ENCODE measurements around the gene PCED1A.

Gene PCED1A

DNA sequence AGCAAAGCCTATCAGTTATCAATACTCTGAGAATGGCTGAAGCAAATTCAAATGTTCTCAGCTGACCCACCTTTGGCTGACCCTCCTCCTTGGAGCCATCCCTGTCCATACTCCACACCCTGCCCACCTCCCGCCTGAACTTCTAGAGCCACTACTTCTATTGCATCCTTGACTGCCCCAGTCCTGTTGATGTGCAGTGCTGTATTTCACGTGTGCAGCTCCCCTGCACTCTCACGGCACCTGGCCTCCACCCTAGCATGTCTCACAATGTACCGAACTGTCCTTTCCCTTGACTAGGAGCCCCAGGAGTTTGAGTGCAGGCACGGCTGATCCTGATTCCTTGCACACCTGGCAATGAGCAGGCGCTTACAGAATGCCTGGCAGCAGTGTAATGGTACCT is 47.0 kb downstream of the PCED1A start:
- H3K4me3 ChIP-seq (ENCODE audit: control insufficient read depth in 1 of 7, extremely low read depth in 1 of 7, insufficient read depth in 4 of 7, low read depth in 2 of 7, low read length in 6 of 7) = no peak overlapping the region
- H3K9me3 ChIP-seq (ENCODE audit: control extremely low read depth in 1 of 5, control insufficient read depth in 4 of 5, insufficient read depth in 2 of 5, low read depth in 1 of 5, low read length in 4 of 5) = no peaks in the 10 kb centered on the region
- no peak for DNase-seq
- H3K27ac ChIP-seq (ENCODE audit: insufficient read depth in 1 of 2, low read depth in 1 of 2, low read length in 2 of 2, poor library complexity in 1 of 2, severe bottlenecking in 2 of 2) = no peak overlapping the region
- peaks cover 0 to 10% (median 6%) of the 10 kb centered on the region in 4 experiments for H3K4me1 ChIP-seq (ENCODE audit: control extremely low read depth in 1 of 4, control insufficient read depth in 4 of 4, insufficient read depth in 4 of 4, low read length in 3 of 4)
- ChIA-PET POLR2A (interaction anchor here (0.8 kb wide), 1 partner anchor 13 kb away, joined by 3 read pairs; no protein-coding TSS in a partner anchor), CTCF (interaction anchor here (1.4 kb wide), 1 partner anchor 13 kb away, joined by 4 read pairs; no protein-coding TSS in a partner anchor)
- 100% methylated on average over 5 of the region's 6 CpGs for WGBS (ENCODE audit: insufficient coverage)
- peaks cover 5 to 54% (median 44%) of the 10 kb centered on the region in 4 experiments for H3K36me3 ChIP-seq (ENCODE audit: control insufficient read depth in 4 of 4, insufficient read depth in 4 of 4, low read length in 3 of 4)
- no peaks in the 10 kb centered on the region for H3K27me3 ChIP-seq (replicated peaks in 2 of 5; ENCODE audit: control insufficient read depth in 4 of 5, insufficient read depth in 5 of 5, low read length in 4 of 5)
